Sigmoid colon (tissue), 4 donors: ENCODE measurements around the gene EVX1.

Experiments used
- POLR2A ChIP-seq, 2 donors: fragments of 450-650 bp; IDR thresholded peaks; one replicate each; pipeline ENCODE4 v1.6.1; 2016; ENCODE audit warnings: antibody characterized with exemption in 2 of 2, mild to moderate bottlenecking in 2 of 2, moderate library complexity in 2 of 2
- POLR2AphosphoS5 ChIP-seq, 4 donors: sonication (generic); formaldehyde crosslinking; IDR thresholded peaks; one replicate each; pipeline ENCODE4 v1.6.1; 2017; ENCODE audit warnings: antibody characterized with exemption in 4 of 4
- TF ChIP-seq, protein P1 (sequence below), 4 experiments: fragments of 450-650 bp in 3 of 4; fragments of 200-600 bp in 1 of 4; IDR thresholded peaks; one replicate each; pipeline ENCODE4 v1.5.1; 2016 to 2019; ENCODE audit warnings: antibody characterized with exemption in 4 of 4, mild to moderate bottlenecking in 3 of 4, moderate library complexity in 2 of 4

DNA sequence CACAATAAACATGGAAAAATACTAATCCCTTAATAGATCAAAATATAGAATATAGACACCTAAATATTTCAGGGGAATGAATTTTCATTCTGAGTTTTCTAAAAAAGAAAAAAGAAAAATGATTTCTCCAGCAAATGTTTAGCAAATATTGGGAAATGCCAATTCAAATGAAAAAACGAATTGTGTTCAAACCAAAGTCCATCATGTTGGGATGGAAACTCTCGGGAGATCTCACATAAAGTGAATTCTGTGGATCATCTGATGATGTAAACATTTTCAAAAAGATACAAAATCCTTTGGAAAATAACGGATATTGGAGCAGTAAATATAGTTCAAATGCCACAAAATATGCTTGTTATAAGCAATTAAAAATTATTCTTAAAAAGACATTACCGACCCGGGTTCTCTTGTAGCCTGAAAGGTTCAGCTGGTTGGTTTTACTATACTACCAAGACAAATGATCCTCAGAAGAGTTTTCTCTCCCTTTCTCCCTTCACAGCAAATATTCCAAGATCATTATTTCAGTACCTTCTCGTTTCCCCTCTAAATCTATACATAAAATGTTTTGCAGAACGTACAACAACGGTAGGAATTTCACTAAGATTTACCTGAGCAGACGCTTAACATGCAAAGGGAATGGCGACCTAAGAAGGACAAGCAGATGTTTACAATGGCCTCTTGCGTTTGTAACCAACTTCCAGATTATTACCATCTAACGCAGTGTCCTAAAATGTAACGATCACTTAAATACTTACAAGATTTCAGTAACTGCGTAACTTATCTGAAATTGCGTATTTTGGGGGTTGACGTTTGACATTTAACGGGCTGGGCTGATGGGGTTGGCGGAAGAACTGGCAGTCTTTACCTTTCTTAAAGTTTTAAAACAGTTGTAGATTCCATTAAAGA, 45.2 kb upstream of the EVX1 start:
- TF ChIP-seq, protein P1, sequence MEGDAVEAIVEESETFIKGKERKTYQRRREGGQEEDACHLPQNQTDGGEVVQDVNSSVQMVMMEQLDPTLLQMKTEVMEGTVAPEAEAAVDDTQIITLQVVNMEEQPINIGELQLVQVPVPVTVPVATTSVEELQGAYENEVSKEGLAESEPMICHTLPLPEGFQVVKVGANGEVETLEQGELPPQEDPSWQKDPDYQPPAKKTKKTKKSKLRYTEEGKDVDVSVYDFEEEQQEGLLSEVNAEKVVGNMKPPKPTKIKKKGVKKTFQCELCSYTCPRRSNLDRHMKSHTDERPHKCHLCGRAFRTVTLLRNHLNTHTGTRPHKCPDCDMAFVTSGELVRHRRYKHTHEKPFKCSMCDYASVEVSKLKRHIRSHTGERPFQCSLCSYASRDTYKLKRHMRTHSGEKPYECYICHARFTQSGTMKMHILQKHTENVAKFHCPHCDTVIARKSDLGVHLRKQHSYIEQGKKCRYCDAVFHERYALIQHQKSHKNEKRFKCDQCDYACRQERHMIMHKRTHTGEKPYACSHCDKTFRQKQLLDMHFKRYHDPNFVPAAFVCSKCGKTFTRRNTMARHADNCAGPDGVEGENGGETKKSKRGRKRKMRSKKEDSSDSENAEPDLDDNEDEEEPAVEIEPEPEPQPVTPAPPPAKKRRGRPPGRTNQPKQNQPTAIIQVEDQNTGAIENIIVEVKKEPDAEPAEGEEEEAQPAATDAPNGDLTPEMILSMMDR (IDR thresholded peaks at IDR 0.05) = no peak
- no peak for TF ChIP-seq POLR2A (IDR thresholded peaks at IDR 0.05)
- TF ChIP-seq POLR2AphosphoS5 (IDR thresholded peaks at IDR 0.05) = peak in 1 of 4 donors; percentile 5
